ENCODE data around the gene CHRM4. TPM values are rescaled to one million over a fixed set of nuclear protein-coding genes. Genes with fewer than 3 reads are reported as not detected.

CHRM4 gene
- total and polyA plus RNA-seq, 8 donors, result 0.08 to 0.66 (median 0.22) TPM; not detected in 1

DNA sequence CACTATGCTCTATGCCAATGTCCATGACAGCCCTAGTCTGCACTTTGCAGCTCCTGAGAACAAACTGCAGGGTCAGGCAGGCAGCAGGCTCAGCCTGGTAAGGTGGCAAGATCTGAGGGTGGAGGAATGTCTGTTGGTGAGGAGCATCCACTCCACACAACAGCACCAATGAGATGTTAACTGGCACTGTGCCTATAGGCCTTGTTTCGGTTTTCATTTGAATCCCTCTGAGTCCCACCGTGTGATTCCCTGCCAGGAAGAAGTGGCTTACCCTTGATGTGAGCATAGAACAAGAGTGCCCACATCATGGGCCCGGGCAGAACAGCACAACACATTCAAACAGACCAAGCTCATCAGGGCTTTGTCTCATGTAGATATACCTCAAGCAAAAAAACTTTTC lies 44.1 kb upstream of the CHRM4 start:
- 80 to 86% methylated on average over 3 of the region's 3 CpGs for WGBS, 2 donors
- no peaks in the 10 kb centered on the region for H3K27me3 ChIP-seq
- DNase-seq, result no peak
- no peak overlapping the region for H3K27ac ChIP-seq
- H3K36me3 ChIP-seq, result peaks cover 0 to 7% (median 0%) of the 10 kb centered on the region in 3 donors
- H3K4me1 ChIP-seq, result no peaks in the 10 kb centered on the region
- intact Hi-C loops (cut with DNase I), result no loop called here
- peak in 1 of 4 donors; percentile 35 for ATAC-seq
- TF ChIP-seq, protein P1, sequence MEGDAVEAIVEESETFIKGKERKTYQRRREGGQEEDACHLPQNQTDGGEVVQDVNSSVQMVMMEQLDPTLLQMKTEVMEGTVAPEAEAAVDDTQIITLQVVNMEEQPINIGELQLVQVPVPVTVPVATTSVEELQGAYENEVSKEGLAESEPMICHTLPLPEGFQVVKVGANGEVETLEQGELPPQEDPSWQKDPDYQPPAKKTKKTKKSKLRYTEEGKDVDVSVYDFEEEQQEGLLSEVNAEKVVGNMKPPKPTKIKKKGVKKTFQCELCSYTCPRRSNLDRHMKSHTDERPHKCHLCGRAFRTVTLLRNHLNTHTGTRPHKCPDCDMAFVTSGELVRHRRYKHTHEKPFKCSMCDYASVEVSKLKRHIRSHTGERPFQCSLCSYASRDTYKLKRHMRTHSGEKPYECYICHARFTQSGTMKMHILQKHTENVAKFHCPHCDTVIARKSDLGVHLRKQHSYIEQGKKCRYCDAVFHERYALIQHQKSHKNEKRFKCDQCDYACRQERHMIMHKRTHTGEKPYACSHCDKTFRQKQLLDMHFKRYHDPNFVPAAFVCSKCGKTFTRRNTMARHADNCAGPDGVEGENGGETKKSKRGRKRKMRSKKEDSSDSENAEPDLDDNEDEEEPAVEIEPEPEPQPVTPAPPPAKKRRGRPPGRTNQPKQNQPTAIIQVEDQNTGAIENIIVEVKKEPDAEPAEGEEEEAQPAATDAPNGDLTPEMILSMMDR (IDR thresholded peaks at IDR 0.05), result no peak
- no peaks in the 10 kb centered on the region for H3K9me3 ChIP-seq
- no peak overlapping the region for H3K4me3 ChIP-seq
- FAIRE-seq, result no peak

DNA sequence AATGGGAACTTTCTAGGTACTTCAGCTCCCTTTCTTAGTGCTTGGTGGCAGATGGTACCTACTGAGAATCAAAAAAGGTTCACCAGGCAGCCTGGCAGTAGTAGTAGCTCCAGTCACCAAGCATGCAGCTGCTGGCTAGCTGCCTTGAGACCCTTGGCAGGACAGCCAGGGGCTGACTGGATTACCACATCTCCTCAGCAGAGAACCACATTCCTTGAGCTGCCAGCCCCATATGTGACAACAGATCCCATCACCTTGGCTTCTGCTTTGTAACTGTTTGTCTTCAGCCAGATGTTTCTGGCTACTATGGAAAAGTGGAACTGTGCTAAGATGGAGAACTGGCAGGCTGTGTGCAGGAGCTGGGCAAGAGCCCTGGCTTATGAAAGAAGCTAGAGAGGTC lies 39.6 kb upstream of the CHRM4 start:
- Histone ChIP-seq H3K9me3 (no peaks in the 10 kb centered on the region), H3K27ac (no peak overlapping the region), H3K4me3 (no peak overlapping the region), H3K4me1 (no peaks in the 10 kb centered on the region), H3K36me3 (peaks cover 0 to 7% (median 0%) of the 10 kb centered on the region in 3 donors), H3K27me3 (no peaks in the 10 kb centered on the region)
- DNase-seq (no peak), FAIRE-seq (no peak), ATAC-seq (no peak)
- intact Hi-C loops (cut with DNase I), result no loop called here
- TF ChIP-seq, protein P1 (IDR thresholded peaks at IDR 0.05), result no peak

- WGBS, 2 donors, result 90 to 91% methylated on average over 3 of the region's 3 CpGs
- H3K27ac ChIP-seq, result no peak overlapping the region
- no peaks in the 10 kb centered on the region for H3K27me3 ChIP-seq
- FAIRE-seq, result no peak
- no peaks in the 10 kb centered on the region for H3K9me3 ChIP-seq
- H3K4me1 ChIP-seq, result no peaks in the 10 kb centered on the region
- peaks cover 0 to 7% (median 0%) of the 10 kb centered on the region in 3 donors for H3K36me3 ChIP-seq
- intact Hi-C loops (cut with DNase I), result no loop called here
- ATAC-seq, result no peak
- TF ChIP-seq, protein P1 (IDR thresholded peaks at IDR 0.05), result no peak
- DNase-seq, result no peak
- H3K4me3 ChIP-seq, result no peak overlapping the region
These were observed 38.1 kb upstream of the CHRM4 start for GRCh38 chr11:46429717-46430116.

- ATAC-seq (no peak), DNase-seq (no peak), FAIRE-seq (no peak)
- Histone ChIP-seq H3K4me3 (no peak overlapping the region), H3K4me1 (no peaks in the 10 kb centered on the region), H3K9me3 (no peaks in the 10 kb centered on the region), H3K36me3 (peaks cover 0 to 12% (median 0%) of the 10 kb centered on the region in 3 donors), H3K27me3 (no peaks in the 10 kb centered on the region), H3K27ac (no peak overlapping the region)
- TF ChIP-seq, protein P1 (IDR thresholded peaks at IDR 0.05), result no peak
- intact Hi-C loops (cut with DNase I), result no loop called here
- WGBS, 2 donors, result 88 to 89% methylated on average over 9 of the region's 9 CpGs
These were observed 35.8 kb upstream of the CHRM4 start for GRCh38 chr11:46427364-46427763.

DNA sequence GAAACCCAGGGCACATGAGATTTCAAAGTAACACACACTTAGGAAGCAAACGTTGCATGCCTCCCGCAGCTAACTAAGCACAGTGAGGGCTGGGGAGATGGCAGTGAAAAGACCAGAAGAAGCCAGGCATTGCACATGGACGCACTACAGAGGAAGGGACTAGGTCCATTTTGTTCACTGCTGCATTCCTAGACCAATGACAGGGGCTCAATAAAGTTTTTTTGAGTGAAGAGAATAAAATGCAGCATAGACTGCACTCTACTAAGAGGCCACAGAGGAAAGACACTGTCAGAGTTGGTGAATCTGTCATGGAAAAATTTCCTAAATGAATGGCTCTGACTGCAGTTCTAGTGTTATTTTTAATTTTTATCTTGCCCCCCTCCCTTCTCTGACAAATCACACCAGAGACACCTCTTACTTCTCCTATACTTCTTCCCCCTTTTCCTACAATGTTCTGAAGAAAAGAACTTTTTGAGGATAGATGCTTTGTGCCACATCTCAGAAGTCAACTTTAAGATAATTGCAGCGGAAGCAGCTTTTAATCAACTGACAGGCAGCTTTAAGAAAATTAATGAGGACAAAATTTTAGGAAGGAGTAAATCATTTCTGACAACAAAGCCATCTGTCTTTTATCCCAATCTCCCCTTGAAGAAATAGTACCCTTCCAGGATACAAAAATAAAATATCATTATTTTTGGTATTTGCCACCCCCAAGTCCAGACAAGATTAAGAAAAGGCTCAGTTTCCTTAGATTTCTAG lies 34.8 kb upstream of the CHRM4 start:
- H3K27me3 ChIP-seq, result no peaks in the 10 kb centered on the region
- FAIRE-seq (no peak), ATAC-seq (no peak), DNase-seq (no peak)
- TF ChIP-seq, protein P1 (IDR thresholded peaks at IDR 0.05), result no peak
- no peak overlapping the region for H3K27ac ChIP-seq
- H3K36me3 ChIP-seq, result peaks cover 0 to 13% (median 0%) of the 10 kb centered on the region in 3 donors
- H3K4me1 ChIP-seq, result no peaks in the 10 kb centered on the region
- no peak overlapping the region for H3K4me3 ChIP-seq
- WGBS, 2 donors, result 87 to 89% methylated on average over 4 of the region's 4 CpGs
- H3K9me3 ChIP-seq, result no peaks in the 10 kb centered on the region
- intact Hi-C loops (cut with DNase I), result no loop called here
